ENCODE data around the gene SLC4A7. TPM values are rescaled to one million over a fixed set of nuclear protein-coding genes. Genes with fewer than 3 reads are reported as not detected.
A peak's percentile ranks its signal among the peaks of the same experiment; 100 is the strongest.

SLC4A7 gene
- total and polyA plus RNA-seq, 2 donors (not counting 3 experiments of a cell fraction or from before 2014, with no cell fraction given) = 7.8 to 50.9 TPM

DNA sequence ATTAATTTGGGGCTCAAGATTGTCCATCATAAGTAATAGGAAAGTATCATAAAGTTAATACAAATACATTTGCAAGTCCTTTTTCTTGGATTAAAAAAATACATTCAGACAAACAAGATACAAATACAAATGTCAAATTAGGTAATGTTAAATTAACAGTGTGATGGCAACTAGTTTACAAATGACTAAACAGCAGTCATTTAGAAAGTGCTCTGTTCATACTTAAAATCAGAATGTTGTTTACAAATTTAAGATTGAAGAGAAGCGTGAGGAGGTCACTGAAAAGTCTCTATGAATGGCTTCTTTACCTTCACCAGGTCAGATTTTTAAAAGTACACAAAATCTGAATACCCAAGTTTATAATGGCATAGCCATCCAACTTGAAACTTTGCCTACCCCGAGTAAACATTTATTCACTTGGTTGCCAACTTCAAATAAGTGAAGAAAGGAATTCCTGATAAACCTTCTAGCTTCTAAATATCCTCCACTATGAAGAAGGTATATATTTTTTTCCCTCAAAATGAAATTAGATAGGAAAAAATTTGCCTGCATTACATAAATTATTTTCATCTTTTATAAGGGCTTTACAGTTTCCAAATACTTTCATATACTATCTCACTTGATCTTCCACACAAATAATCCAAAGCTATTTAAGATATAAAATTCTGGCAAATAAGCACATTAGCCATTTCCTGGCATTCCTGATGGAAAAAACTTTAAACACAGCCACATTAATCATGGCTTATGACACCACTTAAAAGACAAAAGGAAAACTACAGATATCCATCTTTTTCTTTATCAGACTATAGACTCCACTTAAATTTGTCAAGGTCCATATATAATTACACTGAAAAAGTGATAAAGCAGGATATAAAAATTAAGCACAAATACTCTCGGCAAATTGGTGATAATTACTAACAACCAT lies 103.5 kb downstream of the SLC4A7 start:
- no peak overlapping the region for H3K4me2 ChIP-seq (ENCODE audit: insufficient read depth, low read length)
- no peak for FAIRE-seq
- no peaks in the 10 kb centered on the region for H3K9me1 ChIP-seq (replicated peaks; ENCODE audit: control insufficient read depth, extremely low read depth, insufficient read depth, low read length)
- no peak overlapping the region for H3K4me3 ChIP-seq (replicated peaks in 1 of 3; ENCODE audit: insufficient read depth in 1 of 3, low read depth in 1 of 3, low read length in 3 of 3)
- no peaks in the 10 kb centered on the region for H3K27me3 ChIP-seq (ENCODE audit: control insufficient read depth in 2 of 2, insufficient read depth in 2 of 2, low read length in 2 of 2)
- ChIA-PET POLR2A (no interaction called here), CTCF (interaction anchor here (1.0 to 4.7 kb wide), 5 partner anchors 11 to 301 kb away, joined by 3 to 15 read pairs (median 3); partner anchors contain the start of gene NEK10)
- DNase-seq (ENCODE audit: low read depth, low spot score) = peak; percentile 74
- H3K36me3 ChIP-seq (ENCODE audit: control insufficient read depth in 2 of 2, extremely low read depth in 1 of 2, insufficient read depth in 2 of 2, low read length in 2 of 2) = peaks cover 2 to 24% of the 10 kb centered on the region in 2 experiments
- no peak overlapping the region for H3K27ac ChIP-seq (ENCODE audit: insufficient read depth, low read depth, low read length)
- no TSS peak for BruUV-seq (replicated peaks)
- no peaks in the 10 kb centered on the region for H4K20me1 ChIP-seq (replicated peaks; ENCODE audit: control insufficient read depth, extremely low read depth, insufficient read depth, low read length)
- H3K4me1 ChIP-seq (ENCODE audit: control insufficient read depth, extremely low read depth, insufficient read depth, low read length) = peaks cover 7% of the 10 kb centered on the region
- H3K9me3 ChIP-seq (replicated peaks; ENCODE audit: control insufficient read depth, insufficient read depth, low read length) = no peaks in the 10 kb centered on the region
- H3K9ac ChIP-seq (replicated peaks; ENCODE audit: extremely low read depth, insufficient read depth, low read length) = no peak overlapping the region
- intact Hi-C loops (cut with micrococcal nuclease) = loop anchor here (2.0 kb wide), 1 partner anchor 20 kb away; no protein-coding TSS in a partner anchor
- TF ChIP-seq FOS (IDR thresholded peaks at IDR 0.05; ENCODE audit: borderline replicate concordance, insufficient read depth, low read length) (no peak), MYC (IDR thresholded peaks at IDR 0.05; ENCODE audit: low read depth, low read length) (no peak), POLR2AphosphoS5 (IDR thresholded peaks at IDR 0.05; ENCODE audit: insufficient read depth, low read depth, low read length) (no peak), EZH2 (IDR thresholded peaks at IDR 0.05; ENCODE audit: borderline replicate concordance, low read depth, low read length, severe bottlenecking) (no peak), JUN (IDR thresholded peaks at IDR 0.05; ENCODE audit: borderline replicate concordance, insufficient read depth, insufficient read length, low read depth) (no peak), POLR2A (IDR thresholded peaks at IDR 0.05; ENCODE audit: low read depth, low read length) (no peak), GATA2 (IDR thresholded peaks at IDR 0.05; ENCODE audit: insufficient read depth, insufficient read length, low read depth, low read length) (no peak)
- TF ChIP-seq, protein P1, sequence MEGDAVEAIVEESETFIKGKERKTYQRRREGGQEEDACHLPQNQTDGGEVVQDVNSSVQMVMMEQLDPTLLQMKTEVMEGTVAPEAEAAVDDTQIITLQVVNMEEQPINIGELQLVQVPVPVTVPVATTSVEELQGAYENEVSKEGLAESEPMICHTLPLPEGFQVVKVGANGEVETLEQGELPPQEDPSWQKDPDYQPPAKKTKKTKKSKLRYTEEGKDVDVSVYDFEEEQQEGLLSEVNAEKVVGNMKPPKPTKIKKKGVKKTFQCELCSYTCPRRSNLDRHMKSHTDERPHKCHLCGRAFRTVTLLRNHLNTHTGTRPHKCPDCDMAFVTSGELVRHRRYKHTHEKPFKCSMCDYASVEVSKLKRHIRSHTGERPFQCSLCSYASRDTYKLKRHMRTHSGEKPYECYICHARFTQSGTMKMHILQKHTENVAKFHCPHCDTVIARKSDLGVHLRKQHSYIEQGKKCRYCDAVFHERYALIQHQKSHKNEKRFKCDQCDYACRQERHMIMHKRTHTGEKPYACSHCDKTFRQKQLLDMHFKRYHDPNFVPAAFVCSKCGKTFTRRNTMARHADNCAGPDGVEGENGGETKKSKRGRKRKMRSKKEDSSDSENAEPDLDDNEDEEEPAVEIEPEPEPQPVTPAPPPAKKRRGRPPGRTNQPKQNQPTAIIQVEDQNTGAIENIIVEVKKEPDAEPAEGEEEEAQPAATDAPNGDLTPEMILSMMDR (IDR thresholded peaks at IDR 0.05; ENCODE audit: extremely low read depth in 1 of 2, insufficient read depth in 1 of 2, low read depth in 1 of 2, low read length in 2 of 2) = no peak
- TF ChIP-seq, protein P2, sequence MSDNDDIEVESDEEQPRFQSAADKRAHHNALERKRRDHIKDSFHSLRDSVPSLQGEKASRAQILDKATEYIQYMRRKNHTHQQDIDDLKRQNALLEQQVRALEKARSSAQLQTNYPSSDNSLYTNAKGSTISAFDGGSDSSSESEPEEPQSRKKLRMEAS (IDR thresholded peaks at IDR 0.05; ENCODE audit: insufficient read depth, insufficient read length) = no peak
- H3K79me2 ChIP-seq (ENCODE audit: control insufficient read depth, insufficient read depth, low read length) = no peaks in the 10 kb centered on the region
- H2AFZ ChIP-seq (ENCODE audit: low read depth, low read length) = no peak overlapping the region
- dilution Hi-C loops (cut with MboI; ENCODE audit: extremely low pct_ligation_motif_present, low sequenced_read_pairs) = no loop called here

All from endothelial cell of umbilical vein (primary cell).